NB4 (cell line): ENCODE data around the gene RNU1-2.

ENCODE experiments used
- CTCF ChIP-seq: IDR thresholded peaks from one replicate; pipeline ENCODE4 v1.5.1; 2012; ENCODE audit warnings: low read depth, low read length
- POLR2A ChIP-seq: IDR thresholded peaks from 2 replicates; pipeline ENCODE4 v1.6.1; 2011; ENCODE audit warnings: mild to moderate bottlenecking; ENCODE audit not compliant: insufficient read length; ENCODE audit errors: extremely low read depth

GRCh38 chr1:16926491-16927073 is 30.8 kb downstream of the RNU1-2 start:
- TF ChIP-seq CTCF (no peak), POLR2A (no peak)
